ENCODE data around the gene ZNF793. TPM values are rescaled to one million over a fixed set of nuclear protein-coding genes. Genes with fewer than 3 reads are reported as not detected.

The ZNF793 gene
- total RNA-seq, 1 donor from 2014 or later: 9.8 TPM

- Mint-ChIP-seq H3K27ac (ENCODE audit: unreplicated experiment) (peak within 1 kb of the TSS; percentile 27), H3K4me3 (ENCODE audit: unreplicated experiment) (peak within 1 kb of the TSS; percentile 99), H3K4me1 (ENCODE audit: low read depth, unreplicated experiment) (peaks cover 8% of the 10 kb centered on the region), H3K27me3 (ENCODE audit: low read depth, unreplicated experiment) (no peaks in the 10 kb centered on the region), H3K36me3 (ENCODE audit: low read depth, unreplicated experiment) (peaks cover 23% of the 10 kb centered on the region), H3K9me3 (ENCODE audit: unreplicated experiment) (peaks cover 39% of the 10 kb centered on the region)
- Histone ChIP-seq H2AFZ (ENCODE audit: low read depth, low read length) (peak within 1 kb of the TSS; percentile 95), H3K4me1 (ENCODE audit: insufficient read depth, low read length) (no peaks in the 10 kb centered on the region), H4K20me1 (ENCODE audit: insufficient read depth, low read length) (no peaks in the 10 kb centered on the region), H3K27ac (ENCODE audit: low read depth, low read length) (peak within 1 kb of the TSS; percentile 58), H3K4me3 (ENCODE audit: insufficient read depth, low read depth, low read length) (peak within 1 kb of the TSS; percentile 97), H3K36me3 (ENCODE audit: insufficient read depth, low read length) (no peaks in the 10 kb centered on the region), H3K27me3 (ENCODE audit: insufficient read depth, low read length) (no peaks in the 10 kb centered on the region), H3K9ac (ENCODE audit: low read length) (peak within 1 kb of the TSS; percentile 84), H3K4me2 (ENCODE audit: low read length) (peak within 1 kb of the TSS; percentile 94), H3K9me3 (ENCODE audit: insufficient read depth, low read depth, low read length) (peaks cover 15% of the 10 kb centered on the region), H3K79me2 (ENCODE audit: insufficient read depth, low read length) (peaks cover 39% of the 10 kb centered on the region)
- peak; percentile 80 for DNase-seq (ENCODE audit: low read depth)
- FAIRE-seq: no peak
- TF ChIP-seq EZH2 (IDR thresholded peaks at IDR 0.05; ENCODE audit: insufficient read depth, low read length) (no peak), CTCF (IDR thresholded peaks at IDR 0.05; ENCODE audit: insufficient read depth, low read depth, low read length) (no peak)
These were observed 37.6 kb upstream of the ZNF793 start, which contains the start of gene ZNF570 for GRCh38 chr19:37468961-37469777. TSS of gene ZNF570 (plus strand) at chr19:37469356. CDS start at chr19:37470355, 999 bp downstream.

- peaks cover 16% of the 10 kb centered on the region for H3K36me3 Mint-ChIP-seq (ENCODE audit: low read depth, unreplicated experiment)
- H2AFZ ChIP-seq (ENCODE audit: low read depth, low read length): no peak overlapping the region
- peak overlapping the region; percentile 94 for H3K4me2 ChIP-seq (ENCODE audit: low read length)
- DNase-seq (ENCODE audit: low read depth) (no peak), FAIRE-seq (no peak)
- peak overlapping the region; percentile 99 for H3K4me3 Mint-ChIP-seq (ENCODE audit: unreplicated experiment)
- H3K4me3 ChIP-seq (ENCODE audit: insufficient read depth, low read depth, low read length): peak overlapping the region; percentile 97
- H3K27ac ChIP-seq (ENCODE audit: low read depth, low read length): no peak overlapping the region
- H3K36me3 ChIP-seq (ENCODE audit: insufficient read depth, low read length): no peaks in the 10 kb centered on the region
- TF ChIP-seq EZH2 (IDR thresholded peaks at IDR 0.05; ENCODE audit: insufficient read depth, low read length) (no peak), CTCF (IDR thresholded peaks at IDR 0.05; ENCODE audit: insufficient read depth, low read depth, low read length) (no peak)
- peaks cover 8% of the 10 kb centered on the region for H3K4me1 Mint-ChIP-seq (ENCODE audit: low read depth, unreplicated experiment)
- H3K27me3 ChIP-seq (ENCODE audit: insufficient read depth, low read length): no peaks in the 10 kb centered on the region
- no peak overlapping the region for H3K27ac Mint-ChIP-seq (ENCODE audit: unreplicated experiment)
- H4K20me1 ChIP-seq (ENCODE audit: insufficient read depth, low read length): no peaks in the 10 kb centered on the region
- peaks cover 30% of the 10 kb centered on the region for H3K9me3 Mint-ChIP-seq (ENCODE audit: unreplicated experiment)
- H3K9me3 ChIP-seq (ENCODE audit: insufficient read depth, low read depth, low read length): peaks cover 13% of the 10 kb centered on the region
- no peaks in the 10 kb centered on the region for H3K27me3 Mint-ChIP-seq (ENCODE audit: low read depth, unreplicated experiment)
- H3K9ac ChIP-seq (ENCODE audit: low read length): no peak overlapping the region
- no peaks in the 10 kb centered on the region for H3K4me1 ChIP-seq (ENCODE audit: insufficient read depth, low read length)
- H3K79me2 ChIP-seq (ENCODE audit: insufficient read depth, low read length): peaks cover 37% of the 10 kb centered on the region
These were observed 36.5 kb upstream of the ZNF793 start for GRCh38 chr19:37470216-37470615.

- Histone ChIP-seq H3K4me1 (ENCODE audit: insufficient read depth, low read length) (no peaks in the 10 kb centered on the region), H4K20me1 (ENCODE audit: insufficient read depth, low read length) (no peaks in the 10 kb centered on the region), H3K9ac (ENCODE audit: low read length) (no peak overlapping the region), H3K9me3 (ENCODE audit: insufficient read depth, low read depth, low read length) (peaks cover 17% of the 10 kb centered on the region), H3K4me2 (ENCODE audit: low read length) (no peak overlapping the region), H3K79me2 (ENCODE audit: insufficient read depth, low read length) (peaks cover 28% of the 10 kb centered on the region), H3K4me3 (ENCODE audit: insufficient read depth, low read depth, low read length) (no peak overlapping the region), H2AFZ (ENCODE audit: low read depth, low read length) (no peak overlapping the region), H3K27ac (ENCODE audit: low read depth, low read length) (no peak overlapping the region), H3K27me3 (ENCODE audit: insufficient read depth, low read length) (no peaks in the 10 kb centered on the region), H3K36me3 (ENCODE audit: insufficient read depth, low read length) (peaks cover 7% of the 10 kb centered on the region)
- Mint-ChIP-seq H3K4me3 (ENCODE audit: unreplicated experiment) (no peak overlapping the region), H3K27ac (ENCODE audit: unreplicated experiment) (no peak overlapping the region), H3K36me3 (ENCODE audit: low read depth, unreplicated experiment) (peaks cover 32% of the 10 kb centered on the region), H3K9me3 (ENCODE audit: unreplicated experiment) (peaks cover 36% of the 10 kb centered on the region), H3K4me1 (ENCODE audit: low read depth, unreplicated experiment) (peaks cover 8% of the 10 kb centered on the region), H3K27me3 (ENCODE audit: low read depth, unreplicated experiment) (no peaks in the 10 kb centered on the region)
- TF ChIP-seq EZH2 (IDR thresholded peaks at IDR 0.05; ENCODE audit: insufficient read depth, low read length) (no peak), CTCF (IDR thresholded peaks at IDR 0.05; ENCODE audit: insufficient read depth, low read depth, low read length) (no peak)
- DNase-seq (ENCODE audit: low read depth) (no peak), FAIRE-seq (no peak)
These were observed 34.6 kb upstream of the ZNF793 start for GRCh38 chr19:37472165-37472564.

Measured in astrocyte (in vitro differentiated cells and primary cell).